Measurements from ENCODE around the gene KCTD17.

KCTD17 gene

GRCh38 chr22:37057226-37057625 lies 5.7 kb downstream of the KCTD17 start:
- Histone ChIP-seq H3K9me3 (ENCODE audit: control insufficient read depth in 1 of 2, low read length in 2 of 2) (no peaks in the 10 kb centered on the region), H3K27me3 (ENCODE audit: low read depth, low read length) (no peaks in the 10 kb centered on the region), H3K36me3 (ENCODE audit: control insufficient read depth in 1 of 2, insufficient read depth in 2 of 2, low read length in 2 of 2) (peaks cover 20 to 62% of the 10 kb centered on the region in 2 donors), H3K4me3 (ENCODE audit: low read depth in 1 of 2, low read length in 2 of 2) (no peak overlapping the region), H3K4me1 (ENCODE audit: control insufficient read depth in 1 of 2, insufficient read depth in 2 of 2, low read length in 2 of 2) (peaks cover 0 to 8% of the 10 kb centered on the region in 2 donors), H3K27ac (ENCODE audit: low read length) (no peak overlapping the region)

DNA sequence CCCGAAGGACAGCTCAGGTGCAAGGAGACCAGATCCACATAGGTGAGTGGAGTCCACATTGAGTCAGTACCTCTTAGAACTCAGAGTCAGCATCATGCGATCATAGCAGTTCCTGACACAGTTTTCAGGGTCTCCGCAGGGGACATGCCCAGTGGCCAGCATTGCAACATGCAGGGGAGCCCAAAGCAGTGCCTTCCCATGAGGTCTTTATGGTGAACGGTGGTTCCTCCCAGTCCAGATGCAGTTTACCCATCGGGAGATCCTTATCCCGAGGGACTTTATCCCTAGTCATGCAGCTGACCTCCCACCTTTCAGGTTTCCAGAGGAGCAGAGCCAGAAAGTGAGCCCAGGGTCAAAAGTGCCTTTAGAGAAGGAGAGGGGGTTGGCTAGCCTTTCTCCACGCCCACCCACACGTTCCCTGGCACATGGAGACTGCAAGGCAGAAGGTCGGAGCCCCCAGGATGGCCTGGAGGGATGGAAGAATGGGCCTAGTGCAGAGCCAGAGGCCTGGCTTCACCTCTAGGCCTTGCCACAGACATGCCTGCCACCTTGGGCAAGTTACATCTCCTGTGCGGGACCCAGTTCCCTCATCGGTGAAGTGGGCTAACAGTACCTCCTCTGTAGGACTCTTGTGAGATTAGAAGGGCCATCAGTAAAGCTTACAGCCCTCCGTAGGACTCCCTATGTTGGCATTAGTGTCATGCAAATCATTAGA lies 6.4 kb downstream of the KCTD17 start:
- no peak overlapping the region for H3K27ac ChIP-seq (ENCODE audit: low read length)
- H3K27me3 ChIP-seq (ENCODE audit: low read depth, low read length), result no peaks in the 10 kb centered on the region
- no peaks in the 10 kb centered on the region for H3K9me3 ChIP-seq (ENCODE audit: control insufficient read depth in 1 of 2, low read length in 2 of 2)
- H3K36me3 ChIP-seq (ENCODE audit: control insufficient read depth in 1 of 2, insufficient read depth in 2 of 2, low read length in 2 of 2), result peaks cover 20 to 62% of the 10 kb centered on the region in 2 donors
- H3K4me3 ChIP-seq (ENCODE audit: low read depth in 1 of 2, low read length in 2 of 2), result no peak overlapping the region
- H3K4me1 ChIP-seq (ENCODE audit: control insufficient read depth in 1 of 2, insufficient read depth in 2 of 2, low read length in 2 of 2), result peaks cover 0 to under 1% of the 10 kb centered on the region in 2 donors

DNA sequence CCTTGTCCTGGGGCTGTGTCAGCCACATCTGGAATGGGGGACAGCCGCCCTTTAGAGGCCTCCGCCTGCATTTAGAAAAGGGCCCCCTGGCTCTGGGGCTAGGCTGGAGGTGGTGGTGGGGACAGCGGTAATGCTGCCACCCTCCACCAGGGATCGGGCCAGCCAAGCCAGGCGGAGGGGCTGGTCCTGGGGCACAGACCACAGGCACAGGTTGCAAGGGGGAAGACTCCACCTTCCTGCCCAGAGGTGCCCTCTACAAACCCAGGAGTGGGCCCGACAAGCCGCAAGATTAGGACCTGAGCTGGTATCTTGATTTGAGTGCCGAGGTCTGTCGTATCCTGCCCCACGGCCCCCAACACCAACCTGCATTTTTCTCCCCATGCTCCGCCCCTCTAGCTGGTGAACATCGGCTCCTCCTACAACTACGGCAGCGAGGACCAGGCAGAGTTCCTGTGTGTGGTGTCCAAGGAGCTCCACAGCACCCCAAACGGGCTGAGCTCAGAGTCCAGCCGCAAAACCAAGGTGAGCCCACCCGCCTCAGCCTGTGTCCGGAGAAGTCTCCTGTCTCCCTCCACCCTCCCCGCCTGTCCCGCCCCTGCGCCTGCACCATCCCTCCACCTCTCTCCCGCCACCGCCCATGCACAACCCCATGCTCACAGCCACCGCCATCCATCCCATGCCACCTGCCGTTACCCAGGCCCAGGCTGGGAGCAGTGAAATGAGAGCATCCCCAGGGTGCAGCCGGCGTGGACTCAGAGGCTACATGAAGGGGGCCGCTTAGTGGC lies 7.6 kb downstream of the KCTD17 start:
- Histone ChIP-seq H3K4me1 (ENCODE audit: control insufficient read depth in 1 of 2, insufficient read depth in 2 of 2, low read length in 2 of 2) (no peaks in the 10 kb centered on the region), H3K36me3 (ENCODE audit: control insufficient read depth in 1 of 2, insufficient read depth in 2 of 2, low read length in 2 of 2) (peaks cover 20 to 62% of the 10 kb centered on the region in 2 donors), H3K9me3 (ENCODE audit: control insufficient read depth in 1 of 2, low read length in 2 of 2) (no peaks in the 10 kb centered on the region), H3K4me3 (ENCODE audit: low read depth in 1 of 2, low read length in 2 of 2) (no peak overlapping the region), H3K27ac (ENCODE audit: low read length) (no peak overlapping the region), H3K27me3 (ENCODE audit: low read depth, low read length) (no peaks in the 10 kb centered on the region)

GRCh38 chr22:37059876-37060449 lies 8.4 kb downstream of the KCTD17 start:
- Histone ChIP-seq H3K36me3 (ENCODE audit: control insufficient read depth in 1 of 2, insufficient read depth in 2 of 2, low read length in 2 of 2) (peaks cover 20 to 62% of the 10 kb centered on the region in 2 donors), H3K27ac (ENCODE audit: low read length) (no peak overlapping the region), H3K4me1 (ENCODE audit: control insufficient read depth in 1 of 2, insufficient read depth in 2 of 2, low read length in 2 of 2) (no peaks in the 10 kb centered on the region), H3K9me3 (ENCODE audit: control insufficient read depth in 1 of 2, low read length in 2 of 2) (no peaks in the 10 kb centered on the region), H3K4me3 (ENCODE audit: low read depth in 1 of 2, low read length in 2 of 2) (no peak overlapping the region), H3K27me3 (ENCODE audit: low read depth, low read length) (no peaks in the 10 kb centered on the region)

- Histone ChIP-seq H3K4me1 (ENCODE audit: control insufficient read depth in 1 of 2, insufficient read depth in 2 of 2, low read length in 2 of 2) (no peaks in the 10 kb centered on the region), H3K27ac (ENCODE audit: low read length) (no peak overlapping the region), H3K4me3 (ENCODE audit: low read depth in 1 of 2, low read length in 2 of 2) (no peak overlapping the region), H3K9me3 (ENCODE audit: control insufficient read depth in 1 of 2, low read length in 2 of 2) (no peaks in the 10 kb centered on the region), H3K36me3 (ENCODE audit: control insufficient read depth in 1 of 2, insufficient read depth in 2 of 2, low read length in 2 of 2) (peaks cover 19 to 53% of the 10 kb centered on the region in 2 donors), H3K27me3 (ENCODE audit: low read depth, low read length) (no peaks in the 10 kb centered on the region)
Measured at GRCh38 chr22:37060801-37061610, 9.5 kb downstream of the KCTD17 start.

DNA sequence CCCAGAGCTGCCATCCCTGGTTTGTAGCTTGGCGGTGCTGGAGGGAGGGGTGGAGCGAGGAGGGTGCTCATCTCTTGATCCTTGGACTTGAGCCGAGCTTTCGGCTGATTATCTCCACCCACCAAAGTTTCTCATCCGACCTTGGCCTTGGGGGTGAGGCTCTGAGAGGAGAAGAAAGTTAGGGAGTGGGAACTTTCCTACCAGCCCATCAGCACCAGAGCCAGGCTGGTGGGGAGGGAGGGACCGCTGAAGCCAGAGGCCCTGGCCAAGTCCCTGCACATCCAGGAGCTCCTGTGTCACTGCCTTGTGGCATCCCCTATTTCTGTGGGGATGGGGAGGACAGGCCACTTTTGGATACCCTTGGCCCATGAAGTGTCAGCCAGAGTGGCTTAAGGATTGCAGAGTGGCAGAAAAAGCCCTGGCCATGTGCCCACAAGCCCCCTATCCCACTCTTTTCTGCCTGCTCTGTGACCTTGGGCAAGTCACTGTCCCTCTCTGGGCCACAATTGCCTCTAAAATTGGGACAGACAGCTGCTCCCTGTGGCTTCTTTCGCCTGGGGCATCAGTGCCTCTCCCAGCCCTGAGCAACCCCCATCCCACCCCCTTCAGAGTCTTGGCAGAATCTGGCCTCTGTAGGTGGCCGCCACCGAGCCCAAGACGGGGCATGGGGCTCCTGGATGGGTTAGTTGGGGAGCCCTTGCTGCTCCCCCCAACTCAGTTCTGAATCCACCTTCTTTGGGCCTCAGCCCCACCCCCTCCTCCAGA lies 10.3 kb downstream of the KCTD17 start:
- Histone ChIP-seq H3K4me1 (ENCODE audit: control insufficient read depth in 1 of 2, insufficient read depth in 2 of 2, low read length in 2 of 2) (no peaks in the 10 kb centered on the region), H3K27ac (ENCODE audit: low read length) (no peak overlapping the region), H3K36me3 (ENCODE audit: control insufficient read depth in 1 of 2, insufficient read depth in 2 of 2, low read length in 2 of 2) (peaks cover 11 to 45% of the 10 kb centered on the region in 2 donors), H3K9me3 (ENCODE audit: control insufficient read depth in 1 of 2, low read length in 2 of 2) (no peaks in the 10 kb centered on the region), H3K27me3 (ENCODE audit: low read depth, low read length) (no peaks in the 10 kb centered on the region), H3K4me3 (ENCODE audit: low read depth in 1 of 2, low read length in 2 of 2) (no peak overlapping the region)

- H3K27me3 ChIP-seq (ENCODE audit: low read depth, low read length), result no peaks in the 10 kb centered on the region
- H3K36me3 ChIP-seq (ENCODE audit: control insufficient read depth in 1 of 2, insufficient read depth in 2 of 2, low read length in 2 of 2), result peaks cover 9 to 39% of the 10 kb centered on the region in 2 donors
- H3K4me3 ChIP-seq (ENCODE audit: low read depth in 1 of 2, low read length in 2 of 2), result no peak overlapping the region
- H3K4me1 ChIP-seq (ENCODE audit: control insufficient read depth in 1 of 2, insufficient read depth in 2 of 2, low read length in 2 of 2), result no peaks in the 10 kb centered on the region
- no peaks in the 10 kb centered on the region for H3K9me3 ChIP-seq (ENCODE audit: control insufficient read depth in 1 of 2, low read length in 2 of 2)
- H3K27ac ChIP-seq (ENCODE audit: low read length), result no peak overlapping the region
Measured at GRCh38 chr22:37062376-37062675, 10.8 kb downstream of the KCTD17 start.

DNA sequence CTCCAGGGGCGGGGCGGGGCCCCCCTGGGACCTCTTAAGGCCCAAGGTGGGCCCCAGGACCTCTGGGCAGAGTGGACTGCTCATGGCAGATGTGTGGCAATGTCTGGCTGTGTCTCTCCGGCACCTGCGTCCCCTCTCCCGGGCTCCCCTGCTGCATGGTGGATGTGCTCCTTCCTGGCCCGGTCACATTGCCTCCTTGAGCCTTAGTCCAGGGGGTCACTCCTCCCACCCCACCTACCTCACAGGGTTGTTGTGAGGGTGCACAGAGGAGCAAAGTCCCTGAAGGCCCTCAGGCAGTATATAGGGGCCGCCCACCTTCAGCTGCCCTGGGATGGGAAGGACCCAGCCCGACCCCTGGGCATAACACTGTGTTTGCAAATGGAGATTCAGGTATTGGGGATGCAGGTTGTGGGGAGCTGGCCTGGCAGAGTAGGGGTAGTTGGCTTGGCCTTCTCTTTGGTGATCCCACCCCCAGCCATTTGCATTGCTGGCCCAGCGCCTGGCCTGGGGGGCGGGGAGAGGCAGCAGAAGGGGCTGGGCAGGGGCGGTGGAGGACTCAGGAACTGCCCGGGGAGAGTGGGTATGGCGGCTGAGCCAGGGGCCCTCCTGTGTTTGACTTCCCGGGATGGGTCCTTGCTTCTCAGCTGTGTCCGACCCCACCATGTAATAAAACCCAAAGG lies 11.3 kb downstream of the KCTD17 start:
- H3K27ac ChIP-seq (ENCODE audit: low read length), result no peak overlapping the region
- H3K9me3 ChIP-seq (ENCODE audit: control insufficient read depth in 1 of 2, low read length in 2 of 2), result no peaks in the 10 kb centered on the region
- no peak overlapping the region for H3K4me3 ChIP-seq (ENCODE audit: low read depth in 1 of 2, low read length in 2 of 2)
- peaks cover 1% of the 10 kb centered on the region for H3K27me3 ChIP-seq (ENCODE audit: low read depth, low read length)
- no peaks in the 10 kb centered on the region for H3K4me1 ChIP-seq (ENCODE audit: control insufficient read depth in 1 of 2, insufficient read depth in 2 of 2, low read length in 2 of 2)
- H3K36me3 ChIP-seq (ENCODE audit: control insufficient read depth in 1 of 2, insufficient read depth in 2 of 2, low read length in 2 of 2), result peaks cover 5 to 34% of the 10 kb centered on the region in 2 donors

DNA sequence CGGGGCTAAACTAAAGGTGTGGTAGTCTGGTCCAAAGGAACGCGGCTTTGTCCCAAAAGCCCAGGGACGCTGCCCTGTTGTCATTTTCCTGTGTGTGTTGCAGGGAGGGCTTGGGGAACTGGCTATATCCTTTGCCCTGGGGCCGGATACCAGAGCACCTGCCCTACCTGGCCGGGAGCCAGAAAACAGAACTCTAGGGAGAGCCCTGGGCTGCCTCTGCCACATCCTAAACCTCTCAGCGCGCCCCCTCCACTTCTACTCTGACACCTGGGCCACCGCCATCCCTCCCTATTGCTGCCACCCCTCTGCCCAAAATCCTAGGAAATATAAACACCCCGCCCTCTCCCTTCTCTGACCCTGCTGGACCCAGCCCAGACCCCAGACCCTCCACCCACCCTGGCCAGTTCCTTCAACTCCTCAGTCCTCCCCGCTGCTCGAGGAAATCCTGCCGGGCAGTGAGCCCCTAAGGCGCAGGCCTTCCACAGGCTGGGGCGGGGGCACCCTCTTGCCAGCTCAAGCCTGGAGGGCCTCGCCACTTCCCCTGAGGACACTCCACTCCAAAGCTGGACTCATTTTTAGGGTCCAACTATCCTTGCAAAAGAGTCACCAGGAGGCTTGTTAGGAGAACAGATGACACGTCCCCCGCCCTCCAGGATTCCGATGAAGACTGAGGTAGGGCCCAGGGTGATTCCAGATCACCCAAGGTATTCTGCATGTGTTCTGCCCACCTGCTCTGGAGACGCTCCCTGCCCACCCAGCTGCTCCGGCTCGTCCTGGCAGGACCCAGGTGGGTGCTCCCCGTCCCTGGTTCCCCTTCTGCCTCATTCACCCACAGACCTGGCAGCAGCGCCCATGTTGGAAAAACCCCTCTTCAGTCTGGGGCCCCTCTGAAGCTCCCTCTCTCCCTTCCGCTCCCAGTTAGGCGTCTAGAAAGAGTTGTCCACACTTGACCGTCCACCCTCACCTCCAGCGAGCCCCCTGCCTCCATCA lies 12.2 kb downstream of the KCTD17 start:
- H3K27ac ChIP-seq (ENCODE audit: low read length), result no peak overlapping the region
- peaks cover 0 to 26% of the 10 kb centered on the region in 2 donors for H3K36me3 ChIP-seq (ENCODE audit: control insufficient read depth in 1 of 2, insufficient read depth in 2 of 2, low read length in 2 of 2)
- H3K4me3 ChIP-seq (ENCODE audit: low read depth in 1 of 2, low read length in 2 of 2), result no peak overlapping the region
- no peaks in the 10 kb centered on the region for H3K9me3 ChIP-seq (ENCODE audit: control insufficient read depth in 1 of 2, low read length in 2 of 2)
- H3K4me1 ChIP-seq (ENCODE audit: control insufficient read depth in 1 of 2, insufficient read depth in 2 of 2, low read length in 2 of 2), result no peaks in the 10 kb centered on the region
- H3K27me3 ChIP-seq (ENCODE audit: low read depth, low read length), result peaks cover 8% of the 10 kb centered on the region
